DOHH2 (cell line): ENCODE measurements around the gene MMP24OS.

Experiments
- H3F3A ChIP-seq: fragments of 200-600 bp; sonication (generic), shearing (Covaris generic); 2 replicates; pipeline ENCODE4 v1.6.0; 2016; ENCODE audit warnings: antibody characterized with exemption, mild to moderate bottlenecking; ENCODE audit not compliant: control insufficient read depth, insufficient read depth
- H3K27ac ChIP-seq: fragments of 200-600 bp; sonication (generic); 2 replicates; pipeline ENCODE4 v1.5.1; 2014; ENCODE audit warnings: low read depth, mild to moderate bottlenecking, low read length, moderate library complexity
- H3K27me3 ChIP-seq: fragments of 200-600 bp; sonication (generic); 2 replicates; pipeline ENCODE4 v1.6.1; 2014; ENCODE audit warnings: mild to moderate bottlenecking, low read length, mixed read lengths; ENCODE audit not compliant: control insufficient read depth
- H3K36me3 ChIP-seq: fragments of 200-600 bp; sonication (generic); 2 replicates; pipeline ENCODE4 v1.6.1; 2014; ENCODE audit warnings: mild to moderate bottlenecking, low read length, moderate library complexity, mixed read lengths; ENCODE audit not compliant: control insufficient read depth
- H3K4me1 ChIP-seq: fragments of 200-600 bp; sonication (generic); 2 replicates; pipeline ENCODE4 v1.6.1; 2014; ENCODE audit warnings: mild to moderate bottlenecking, low read length, mixed read lengths; ENCODE audit not compliant: control insufficient read depth
- H3K4me2 ChIP-seq: fragments of 200-600 bp; sonication (generic); 2 replicates; pipeline ENCODE4 v1.6.0; 2014; ENCODE audit warnings: mild to moderate bottlenecking, low read length, moderate library complexity
- H3K4me3 ChIP-seq: fragments of 200-600 bp; sonication (generic); 2 replicates; pipeline ENCODE4 v1.5.1; 2014; ENCODE audit warnings: mild to moderate bottlenecking, low read length, mixed read lengths
- H3K79me2 ChIP-seq: fragments of 200-600 bp; sonication (generic); 2 replicates; pipeline ENCODE4 v1.6.1; 2014; ENCODE audit warnings: mild to moderate bottlenecking, low read length, mixed read lengths; ENCODE audit not compliant: control insufficient read depth
- H3K9me2 ChIP-seq: fragments of 200-600 bp; sonication (generic); replicated peaks from 2 replicates; pipeline ENCODE4 v1.6.1; 2014; ENCODE audit warnings: mild to moderate bottlenecking, low read length, mixed read lengths; ENCODE audit not compliant: control insufficient read depth
- H3K9me3 ChIP-seq: fragments of 200-600 bp; sonication (generic); 2 replicates; pipeline ENCODE4 v1.6.1; 2014; ENCODE audit warnings: antibody characterized with exemption, low read length, mixed read lengths; ENCODE audit not compliant: control insufficient read depth, insufficient read depth
- H4K20me1 ChIP-seq: fragments of 200-600 bp; sonication (generic); 2 replicates; pipeline ENCODE4 v1.6.0; 2014; ENCODE audit warnings: low read depth, mild to moderate bottlenecking, antibody characterized with exemption, low read length, moderate library complexity; ENCODE audit not compliant: control insufficient read depth, insufficient read depth
- EZH2phosphoT487 ChIP-seq: fragments of 200-600 bp; sonication (generic); IDR thresholded peaks from 2 replicates; pipeline ENCODE4 v1.6.1; 2017; ENCODE audit warnings: borderline replicate concordance, mild to moderate bottlenecking, antibody characterized with exemption, low read length, moderate library complexity, mixed read lengths
- TF ChIP-seq, protein P1 (sequence below): fragments of 200-600 bp; sonication (generic); IDR thresholded peaks from one replicate; pipeline ENCODE4 v1.5.1; 2014; ENCODE audit warnings: antibody characterized with exemption, mild to moderate bottlenecking, low read depth, low read length; ENCODE audit not compliant: poor library complexity, severe bottlenecking

The MMP24OS gene

DNA sequence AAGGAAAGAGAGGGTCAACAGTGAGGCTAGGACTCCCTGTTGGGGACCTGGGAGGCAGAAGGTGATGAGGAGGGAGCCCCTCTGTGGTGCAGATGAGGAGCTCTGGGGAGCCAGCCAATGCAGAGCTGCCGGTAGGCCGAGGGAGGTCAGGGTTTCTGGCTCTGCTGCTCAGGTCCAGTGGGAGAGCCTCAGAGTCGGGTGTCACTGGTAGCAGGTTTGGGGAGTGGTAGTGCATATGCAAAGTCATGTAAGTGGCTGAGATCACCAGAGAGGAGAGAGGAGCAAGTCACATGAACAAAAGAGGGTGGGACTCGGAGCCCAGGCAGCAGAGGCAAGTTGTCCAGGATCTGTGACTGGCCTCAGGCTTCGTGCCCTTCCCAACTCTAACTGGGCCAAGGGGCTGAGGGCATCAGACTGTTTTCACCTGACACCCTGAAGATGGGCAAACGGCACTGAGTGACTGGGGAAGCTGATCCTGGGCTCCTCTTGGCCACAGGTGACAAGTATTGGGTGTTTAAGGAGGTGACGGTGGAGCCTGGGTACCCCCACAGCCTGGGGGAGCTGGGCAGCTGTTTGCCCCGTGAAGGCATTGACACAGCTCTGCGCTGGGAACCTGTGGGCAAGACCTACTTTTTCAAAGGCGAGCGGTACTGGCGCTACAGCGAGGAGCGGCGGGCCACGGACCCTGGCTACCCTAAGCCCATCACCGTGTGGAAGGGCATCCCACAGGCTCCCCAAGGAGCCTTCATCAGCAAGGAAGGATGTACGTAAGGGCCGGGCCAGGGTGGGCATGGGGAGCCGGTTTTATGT, 6.6 kb downstream of the MMP24OS start:
- no peaks in the 10 kb centered on the region for H3K9me2 ChIP-seq
- H3K4me1 ChIP-seq, result peaks cover 2% of the 10 kb centered on the region
- no peaks in the 10 kb centered on the region for H4K20me1 ChIP-seq
- H3K4me3 ChIP-seq, result no peak overlapping the region
- no peak overlapping the region for H3K27ac ChIP-seq
- no peaks in the 10 kb centered on the region for H3K27me3 ChIP-seq
- no peak for TF ChIP-seq EZH2phosphoT487
- TF ChIP-seq, protein P1, sequence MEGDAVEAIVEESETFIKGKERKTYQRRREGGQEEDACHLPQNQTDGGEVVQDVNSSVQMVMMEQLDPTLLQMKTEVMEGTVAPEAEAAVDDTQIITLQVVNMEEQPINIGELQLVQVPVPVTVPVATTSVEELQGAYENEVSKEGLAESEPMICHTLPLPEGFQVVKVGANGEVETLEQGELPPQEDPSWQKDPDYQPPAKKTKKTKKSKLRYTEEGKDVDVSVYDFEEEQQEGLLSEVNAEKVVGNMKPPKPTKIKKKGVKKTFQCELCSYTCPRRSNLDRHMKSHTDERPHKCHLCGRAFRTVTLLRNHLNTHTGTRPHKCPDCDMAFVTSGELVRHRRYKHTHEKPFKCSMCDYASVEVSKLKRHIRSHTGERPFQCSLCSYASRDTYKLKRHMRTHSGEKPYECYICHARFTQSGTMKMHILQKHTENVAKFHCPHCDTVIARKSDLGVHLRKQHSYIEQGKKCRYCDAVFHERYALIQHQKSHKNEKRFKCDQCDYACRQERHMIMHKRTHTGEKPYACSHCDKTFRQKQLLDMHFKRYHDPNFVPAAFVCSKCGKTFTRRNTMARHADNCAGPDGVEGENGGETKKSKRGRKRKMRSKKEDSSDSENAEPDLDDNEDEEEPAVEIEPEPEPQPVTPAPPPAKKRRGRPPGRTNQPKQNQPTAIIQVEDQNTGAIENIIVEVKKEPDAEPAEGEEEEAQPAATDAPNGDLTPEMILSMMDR, result no peak
- H3F3A ChIP-seq, result no peaks in the 10 kb centered on the region
- no peaks in the 10 kb centered on the region for H3K9me3 ChIP-seq
- H3K36me3 ChIP-seq, result peaks cover 6% of the 10 kb centered on the region
- no peak overlapping the region for H3K4me2 ChIP-seq
- H3K79me2 ChIP-seq, result peaks cover 5% of the 10 kb centered on the region

DNA sequence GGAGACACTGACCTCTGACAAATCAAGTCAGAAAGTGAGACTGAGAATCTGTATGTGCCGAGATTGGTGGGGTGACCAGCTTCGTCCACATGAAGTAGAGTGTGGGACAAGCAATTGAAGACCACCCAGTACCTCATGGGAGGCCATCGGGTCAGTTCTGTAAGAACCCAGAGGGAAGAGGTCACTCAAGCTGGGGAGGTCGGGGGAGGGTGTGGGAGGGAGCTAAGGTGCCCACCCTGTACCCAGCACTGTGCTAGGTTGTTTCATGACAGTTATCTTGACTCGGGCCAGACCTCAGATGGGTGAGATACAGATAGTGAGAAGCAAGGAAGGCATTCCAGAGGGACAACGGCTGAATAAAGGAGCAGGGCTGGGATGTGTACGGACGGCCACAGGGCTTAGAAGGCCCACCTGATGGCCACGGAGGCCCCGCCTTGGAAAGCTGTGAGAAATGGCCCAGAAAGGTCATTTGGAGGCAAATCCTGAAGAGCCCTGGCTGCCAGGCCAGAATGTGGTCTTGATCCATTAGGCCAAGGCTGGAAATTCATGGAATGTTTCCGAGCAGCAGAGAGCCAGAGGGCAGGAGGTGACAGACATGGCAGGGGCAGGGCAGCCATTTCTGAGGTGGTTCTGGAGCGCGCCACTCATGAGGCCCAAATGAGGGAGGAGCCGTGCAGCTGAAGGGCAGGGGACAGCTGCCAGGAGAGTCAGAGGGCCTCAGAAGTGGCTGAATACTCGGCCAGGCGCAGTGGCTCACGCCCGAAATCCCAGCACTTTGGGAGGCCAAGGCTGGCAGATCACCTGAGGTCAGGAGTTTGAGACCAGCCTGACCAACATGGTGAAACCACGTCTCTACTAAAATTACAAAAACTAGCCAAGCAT, 7.7 kb downstream of the MMP24OS start:
- no peak overlapping the region for H3K27ac ChIP-seq
- no peaks in the 10 kb centered on the region for H4K20me1 ChIP-seq

DNA sequence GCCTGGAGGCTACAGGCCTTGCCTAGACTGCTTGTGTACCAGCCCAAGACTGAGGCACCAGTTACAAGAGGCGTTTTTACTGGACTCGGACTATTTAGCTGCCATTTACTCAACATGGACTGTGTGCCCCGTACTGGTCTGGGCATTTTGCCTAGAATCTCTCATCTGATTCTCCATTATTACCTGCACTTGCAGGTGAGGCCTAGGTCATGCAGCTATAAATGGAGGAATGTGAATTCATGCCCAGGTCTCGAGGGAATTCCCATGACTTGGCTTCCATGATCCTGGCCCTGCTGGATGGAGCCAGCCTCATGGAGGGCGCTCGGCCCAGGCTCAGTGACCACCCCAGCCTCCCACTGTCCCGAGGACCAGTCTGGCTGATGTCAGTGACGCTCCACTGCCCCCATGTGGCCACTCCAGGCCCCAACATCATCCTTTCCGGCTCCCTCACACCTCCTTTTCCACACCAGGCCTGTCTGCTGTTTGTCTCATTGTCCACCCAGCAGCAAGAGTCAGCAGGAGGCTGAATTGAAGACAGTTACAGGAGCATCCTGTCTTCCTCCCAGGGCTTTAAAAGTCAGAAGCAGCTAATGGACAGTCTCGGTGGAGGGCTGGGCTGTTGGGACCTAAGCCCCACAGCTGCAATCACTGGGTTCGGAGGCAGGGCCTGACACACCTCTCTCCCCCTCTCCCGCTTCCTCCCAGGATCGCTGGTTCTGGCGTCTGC, 8.7 kb downstream of the MMP24OS start:
- no peaks in the 10 kb centered on the region for H3K4me1 ChIP-seq
- no peaks in the 10 kb centered on the region for H3K79me2 ChIP-seq
- H3K36me3 ChIP-seq, result no peaks in the 10 kb centered on the region
- no peaks in the 10 kb centered on the region for H3K9me3 ChIP-seq
- no peak overlapping the region for H3K4me2 ChIP-seq
- no peak overlapping the region for H3K4me3 ChIP-seq
- no peaks in the 10 kb centered on the region for H3F3A ChIP-seq
- TF ChIP-seq EZH2phosphoT487, result no peak
- TF ChIP-seq, protein P1, result peak; percentile 87
- H3K27ac ChIP-seq, result no peak overlapping the region
- H3K27me3 ChIP-seq, result no peaks in the 10 kb centered on the region
- H3K9me2 ChIP-seq, result no peaks in the 10 kb centered on the region
- no peaks in the 10 kb centered on the region for H4K20me1 ChIP-seq

More for the DNA sequence above, 7.7 kb downstream of the MMP24OS start:
- H3K4me2 ChIP-seq, result no peak overlapping the region
- TF ChIP-seq, protein P1, result no peak
- TF ChIP-seq EZH2phosphoT487, result no peak
- no peaks in the 10 kb centered on the region for H3K9me2 ChIP-seq
- no peaks in the 10 kb centered on the region; the same call in 1 of the 2 replicates for H3K36me3 ChIP-seq
- H3F3A ChIP-seq, result no peaks in the 10 kb centered on the region
- H3K27me3 ChIP-seq, result no peaks in the 10 kb centered on the region
- no peaks in the 10 kb centered on the region for H3K4me1 ChIP-seq
- no peaks in the 10 kb centered on the region for H3K9me3 ChIP-seq
- no peak overlapping the region for H3K4me3 ChIP-seq
- no peaks in the 10 kb centered on the region for H3K79me2 ChIP-seq
